ENCODE results near the gene RAB33B.
"Not testable (repeated sequence)": the region's sequence is repeated elsewhere in the genome, so short reads cannot be mapped to it uniquely, and the experiment has no call there.

RAB33B gene

GRCh38 chr4:139454111-139455045, at the start of gene RAB33B:
Gene RAB33B (plus strand): TSS chr4:139454121. CDS start chr4:139454196, 75 bp downstream.
- DNase-seq, result no peak

GRCh38 chr4:139410312-139410711, 43.6 kb upstream of the RAB33B start:
- DNase-seq, result no peak

- not testable (repeated sequence) for DNase-seq
These were observed 39.2 kb upstream of the RAB33B start for GRCh38 chr4:139414671-139415210.

GRCh38 chr4:139416073-139416673, 37.7 kb upstream of the RAB33B start:
- peak; percentile 22 for DNase-seq

GRCh38 chr4:139419388-139419914, 34.5 kb upstream of the RAB33B start:
- DNase-seq, result no peak

- no peak for DNase-seq
These were observed 33.3 kb upstream of the RAB33B start for GRCh38 chr4:139420652-139421051.

GRCh38 chr4:139436122-139436521, 17.8 kb upstream of the RAB33B start:
- no peak for DNase-seq

- no peak for DNase-seq
These were observed 15.8 kb upstream of the RAB33B start for GRCh38 chr4:139438141-139438540.

- no peak for DNase-seq
These were observed 12.9 kb upstream of the RAB33B start for GRCh38 chr4:139441029-139441428.

GRCh38 chr4:139443661-139444060, 10.3 kb upstream of the RAB33B start:
- DNase-seq, result no peak

GRCh38 chr4:139444881-139445280, 9.0 kb upstream of the RAB33B start:
- not testable (repeated sequence) for DNase-seq

- DNase-seq, result not testable (repeated sequence)
These were observed 6.8 kb upstream of the RAB33B start for GRCh38 chr4:139447078-139447477.

GRCh38 chr4:139450586-139450985, 3.3 kb upstream of the RAB33B start:
- DNase-seq, result no peak

- no peak for DNase-seq
These were observed 1.9 kb upstream of the RAB33B start for GRCh38 chr4:139451997-139452396.

GRCh38 chr4:139453041-139453370, 915 bp upstream of the RAB33B start:
- DNase-seq, result peak; percentile 60

- peak; percentile 95 for DNase-seq
These were observed 380 bp upstream of the RAB33B start for GRCh38 chr4:139453371-139454110.

- no peak for DNase-seq
These were observed 1.2 kb downstream of the RAB33B start for GRCh38 chr4:139455126-139455538.

GRCh38 chr4:139457318-139457717, 3.4 kb downstream of the RAB33B start:
- DNase-seq, result no peak

GRCh38 chr4:139458543-139458942, 4.6 kb downstream of the RAB33B start:
- DNase-seq, result no peak

- no peak for DNase-seq
These were observed 5.1 kb downstream of the RAB33B start for GRCh38 chr4:139458999-139459398.

GRCh38 chr4:139460565-139460964, 6.6 kb downstream of the RAB33B start:
- no peak for DNase-seq

- no peak for DNase-seq
These were observed 7.2 kb downstream of the RAB33B start for GRCh38 chr4:139461022-139461628.

GRCh38 chr4:139464512-139464911, 10.6 kb downstream of the RAB33B start:
- DNase-seq, result not testable (repeated sequence)

Data from activated gamma-delta T cell treated with Interleukin-2 at 50 U/mL for 16 hours (primary cell).